H1 (cell line): ENCODE measurements around the gene FAM53B. TPM values are rescaled to one million over a fixed set of nuclear protein-coding genes. Genes with fewer than 3 reads are reported as not detected.

Experiments used
- EGR1 ChIP-seq: IDR thresholded peaks from 2 replicates; pipeline ENCODE4 v1.6.1; 2011; ENCODE audit warnings: low read depth, low read length, borderline replicate concordance
- HDAC2 ChIP-seq, 2 experiments: fragments of 300-600 bp in 1 of 2; sonication (generic) in 1 of 2; IDR thresholded peaks; 2 replicates each; pipeline ENCODE4 v1.6.1; 2011 to 2012; ENCODE audit warnings: low read depth in 2 of 2, low read length in 2 of 2, mild to moderate bottlenecking in 2 of 2, moderate library complexity in 2 of 2, borderline replicate concordance in 1 of 2, inconsistent platforms in 1 of 2
- RBBP5 ChIP-seq: IDR thresholded peaks from 2 replicates; pipeline ENCODE4 v1.7.1; 2012; ENCODE audit warnings: low read depth, mild to moderate bottlenecking, inconsistent platforms, low read length, moderate library complexity, borderline replicate concordance
- RNF2 ChIP-seq: fragments of 200-900, 300-1000 bp; sonication (generic); IDR thresholded peaks from 2 replicates; pipeline ENCODE4 v1.7.1; 2016; ENCODE audit warnings: borderline replicate concordance, low read depth, mild to moderate bottlenecking, antibody characterized with exemption, low read length; ENCODE audit not compliant: poor library complexity, severe bottlenecking; ENCODE audit errors: missing control alignments
- polyA plus RNA-seq, 7 experiments: library from polyadenylated mRNA; depleted of rRNA in 3 of 7; stranded (reverse) in 5 of 7; unstranded in 2 of 7; fragments of >200 nt in 5 of 7; fragments of 200-250 nt in 2 of 7; gene quantifications; 1 replicate in 5 of 7; 2 replicates in 1 of 7; 4 replicates in 1 of 7; pipeline versions ENCODE4 v1.2.1 to v1.2.3, GENCODE V29; 2011 to 2013; ENCODE audit warnings: missing spikeins in 2 of 7, mixed read lengths in 2 of 7
- total RNA-seq: library from RNA; stranded (reverse); fragmentation: NEBNext Ultra II Directional; extraction: Animal tissue kit (Norgen Biotek cat#: 25700); gene quantifications from 2 replicates; pipeline ENCODE4 v1.2.1, GENCODE V29; 2021
- TF ChIP-seq, protein P1 (sequence below), 3 experiments: IDR thresholded peaks; 1 replicate in 2 of 3; 2 replicates in 1 of 3; pipeline versions ENCODE4 v1.5.1 to v1.6.1; 2011; ENCODE audit warnings: low read length in 3 of 3, mild to moderate bottlenecking in 3 of 3, inconsistent platforms in 2 of 3, low read depth in 1 of 3, moderate library complexity in 1 of 3; ENCODE audit not compliant: insufficient read depth in 1 of 3; ENCODE audit errors: control extremely low read depth in 1 of 3
- TF ChIP-seq, protein P2 (sequence below): IDR thresholded peaks from 2 replicates; pipeline ENCODE4 v1.6.1; 2012; ENCODE audit warnings: low read length, inconsistent platforms

Gene FAM53B
- total and polyA plus RNA-seq, 2 of the 8 experiments (the other 6 are each of a cell fraction or from before 2014, with no cell fraction given), result 5.3 to 14.4 TPM

DNA sequence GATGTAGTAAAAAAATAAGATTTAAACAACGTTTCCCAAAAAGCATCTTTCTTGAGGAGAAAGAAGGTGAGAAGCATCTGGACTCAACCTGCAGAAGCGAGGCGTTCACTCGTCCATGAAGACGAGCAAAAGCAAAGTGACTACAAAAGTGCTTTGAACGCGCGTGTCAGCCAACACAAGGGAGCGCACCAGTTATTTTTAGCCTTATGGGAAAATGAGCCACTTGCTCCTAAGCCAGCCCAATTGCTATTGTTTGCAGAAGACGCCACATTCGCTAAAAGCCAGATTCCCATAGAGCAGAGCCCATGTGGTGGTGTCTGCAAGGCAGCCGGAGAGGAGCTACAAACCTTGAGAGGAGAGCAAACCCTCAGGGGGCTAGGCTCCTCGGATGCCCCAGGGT, 122.5 kb downstream of the FAM53B start (continued):
- TF ChIP-seq EGR1 (no peak), RBBP5 (no peak), HDAC2 (IDR thresholded peaks at IDR 0.05; ENCODE audit: borderline replicate concordance in 1 of 2, low read depth in 2 of 2, low read length in 2 of 2) (no peak), RNF2 (no peak)
- TF ChIP-seq, protein P1, sequence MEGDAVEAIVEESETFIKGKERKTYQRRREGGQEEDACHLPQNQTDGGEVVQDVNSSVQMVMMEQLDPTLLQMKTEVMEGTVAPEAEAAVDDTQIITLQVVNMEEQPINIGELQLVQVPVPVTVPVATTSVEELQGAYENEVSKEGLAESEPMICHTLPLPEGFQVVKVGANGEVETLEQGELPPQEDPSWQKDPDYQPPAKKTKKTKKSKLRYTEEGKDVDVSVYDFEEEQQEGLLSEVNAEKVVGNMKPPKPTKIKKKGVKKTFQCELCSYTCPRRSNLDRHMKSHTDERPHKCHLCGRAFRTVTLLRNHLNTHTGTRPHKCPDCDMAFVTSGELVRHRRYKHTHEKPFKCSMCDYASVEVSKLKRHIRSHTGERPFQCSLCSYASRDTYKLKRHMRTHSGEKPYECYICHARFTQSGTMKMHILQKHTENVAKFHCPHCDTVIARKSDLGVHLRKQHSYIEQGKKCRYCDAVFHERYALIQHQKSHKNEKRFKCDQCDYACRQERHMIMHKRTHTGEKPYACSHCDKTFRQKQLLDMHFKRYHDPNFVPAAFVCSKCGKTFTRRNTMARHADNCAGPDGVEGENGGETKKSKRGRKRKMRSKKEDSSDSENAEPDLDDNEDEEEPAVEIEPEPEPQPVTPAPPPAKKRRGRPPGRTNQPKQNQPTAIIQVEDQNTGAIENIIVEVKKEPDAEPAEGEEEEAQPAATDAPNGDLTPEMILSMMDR (IDR thresholded peaks at IDR 0.05; ENCODE audit: control extremely low read depth in 1 of 3, insufficient read depth in 1 of 3, low read depth in 1 of 3, low read length in 3 of 3), result no peak
- TF ChIP-seq, protein P2, sequence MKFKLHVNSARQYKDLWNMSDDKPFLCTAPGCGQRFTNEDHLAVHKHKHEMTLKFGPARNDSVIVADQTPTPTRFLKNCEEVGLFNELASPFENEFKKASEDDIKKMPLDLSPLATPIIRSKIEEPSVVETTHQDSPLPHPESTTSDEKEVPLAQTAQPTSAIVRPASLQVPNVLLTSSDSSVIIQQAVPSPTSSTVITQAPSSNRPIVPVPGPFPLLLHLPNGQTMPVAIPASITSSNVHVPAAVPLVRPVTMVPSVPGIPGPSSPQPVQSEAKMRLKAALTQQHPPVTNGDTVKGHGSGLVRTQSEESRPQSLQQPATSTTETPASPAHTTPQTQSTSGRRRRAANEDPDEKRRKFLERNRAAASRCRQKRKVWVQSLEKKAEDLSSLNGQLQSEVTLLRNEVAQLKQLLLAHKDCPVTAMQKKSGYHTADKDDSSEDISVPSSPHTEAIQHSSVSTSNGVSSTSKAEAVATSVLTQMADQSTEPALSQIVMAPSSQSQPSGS, result no peak
- TF ChIP-seq, all 59 proteins: peak for 0
